Stimulated activated CD8-positive, alpha-beta memory T cell treated with anti-CD3 and anti-CD28 coated beads, Interleukin-4, amount 100 ng/mL, for 4 hours (primary cell): ENCODE measurements around the gene CD160.
"Not testable (repeated sequence)": the region's sequence is repeated elsewhere in the genome, so short reads cannot be mapped to it uniquely, and the experiment has no call there.

Source experiments
- DNase-seq, 2 donors: peaks; one replicate each; pipeline ENCODE4 v3.0.0-alpha.2; 2020; ENCODE audit warnings: low read depth in 2 of 2, low spot score in 1 of 2

CD160 gene

DNA sequence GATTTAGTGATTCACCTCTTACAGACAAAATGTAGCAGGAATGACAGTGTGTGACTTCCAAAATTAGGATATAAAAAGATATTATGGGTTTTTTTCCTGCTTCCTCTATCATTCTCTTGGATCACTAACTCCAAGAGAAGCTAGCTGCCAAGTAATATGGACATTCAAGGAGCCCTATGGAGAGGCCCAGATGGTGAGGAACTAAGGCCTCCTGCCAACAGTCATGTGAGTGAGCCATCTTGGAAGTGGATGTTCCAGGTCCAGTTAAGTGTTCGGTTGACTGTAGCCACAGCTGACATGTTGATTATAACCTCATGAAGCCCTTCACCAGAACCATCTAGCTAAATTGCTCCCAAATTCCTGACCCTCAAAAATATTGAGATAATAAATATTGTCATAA lies 38.8 kb downstream of the CD160 start:
- DNase-seq, result no peak

DNA sequence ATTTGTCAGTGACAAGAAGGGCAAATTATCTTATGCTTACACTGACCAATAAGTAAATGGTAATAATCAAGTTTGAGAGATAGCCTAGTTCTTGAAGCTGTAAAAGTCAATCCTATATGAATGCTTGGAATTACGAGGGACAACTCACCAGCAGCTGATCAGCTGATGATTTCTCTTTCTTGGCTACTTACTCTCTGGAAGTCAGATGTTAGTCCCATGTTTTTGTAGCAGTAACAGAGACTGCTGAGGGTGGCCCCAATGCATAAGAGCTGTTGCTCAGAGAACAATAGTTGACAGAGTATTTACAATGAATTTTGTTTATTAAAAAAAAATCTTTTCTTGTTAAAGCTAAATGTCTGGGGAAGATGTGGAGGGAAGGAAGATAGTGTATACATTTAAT lies 39.3 kb downstream of the CD160 start:
- no peak for DNase-seq

DNA sequence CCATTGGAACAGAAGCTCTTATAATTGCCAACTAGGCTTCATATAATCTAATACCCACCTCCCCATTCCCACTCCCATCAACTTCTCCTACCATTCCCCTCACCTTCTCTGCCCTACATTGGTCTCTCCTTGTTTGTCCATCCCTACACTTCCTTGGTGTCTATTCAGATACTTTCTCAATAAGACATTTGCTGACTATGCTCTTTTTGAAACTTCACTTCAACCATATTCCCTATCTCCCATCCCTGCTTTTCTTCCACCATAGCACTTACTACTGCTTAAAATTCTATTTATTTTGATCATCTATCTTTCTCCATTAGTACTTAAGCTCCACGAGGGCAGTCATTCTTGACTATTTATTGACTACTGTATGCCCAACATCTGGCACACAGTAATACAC lies 40.4 kb downstream of the CD160 start:
- no peak for DNase-seq

DNA sequence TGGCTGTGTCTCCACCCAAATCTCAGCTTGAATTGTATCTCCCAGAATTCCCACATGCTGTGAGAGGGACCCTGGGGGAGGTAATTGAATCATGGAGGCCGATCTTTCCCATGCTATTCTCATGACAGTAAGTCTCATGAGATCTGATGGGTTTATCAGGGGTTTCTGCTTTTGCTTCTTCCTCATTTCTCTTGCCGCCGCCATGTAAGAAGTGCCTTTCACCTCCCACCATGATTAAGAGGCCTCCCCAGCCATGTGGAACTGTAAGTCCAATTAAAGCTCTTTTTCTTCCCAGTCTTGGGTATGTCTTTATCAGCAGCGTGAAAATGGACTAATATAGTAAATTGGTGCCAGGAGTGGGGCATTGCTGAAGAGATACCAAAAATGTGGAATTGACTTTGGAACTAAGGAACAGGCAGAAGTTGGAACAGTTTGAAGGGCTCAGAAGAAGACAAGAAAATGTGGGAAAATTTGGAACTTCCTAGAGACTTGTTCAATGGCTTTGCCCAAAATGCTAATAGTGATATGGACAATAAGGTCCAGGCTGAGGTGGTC lies 41.2 kb downstream of the CD160 start:
- DNase-seq, result not testable (repeated sequence)

DNA sequence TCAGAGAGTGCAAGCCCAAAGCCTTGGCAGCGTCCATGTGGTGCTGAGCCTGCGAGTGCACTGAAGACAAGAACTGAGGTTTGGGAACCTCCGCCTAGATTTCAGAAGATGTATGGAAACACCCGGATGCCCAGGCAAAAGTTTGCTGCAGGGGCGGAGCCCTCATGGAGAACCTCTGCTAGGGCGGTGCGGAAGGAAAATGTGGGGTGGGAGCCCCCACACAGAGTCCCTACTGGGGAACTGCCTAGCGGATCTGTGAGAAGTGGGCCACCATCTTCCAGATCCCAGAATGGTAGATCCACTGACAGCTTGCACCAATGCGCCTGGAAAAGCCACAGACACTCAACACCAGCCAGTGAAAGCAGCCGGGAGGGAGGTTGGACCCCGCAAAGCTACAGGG lies 42.2 kb downstream of the CD160 start:
- DNase-seq, result not testable (repeated sequence)

DNA sequence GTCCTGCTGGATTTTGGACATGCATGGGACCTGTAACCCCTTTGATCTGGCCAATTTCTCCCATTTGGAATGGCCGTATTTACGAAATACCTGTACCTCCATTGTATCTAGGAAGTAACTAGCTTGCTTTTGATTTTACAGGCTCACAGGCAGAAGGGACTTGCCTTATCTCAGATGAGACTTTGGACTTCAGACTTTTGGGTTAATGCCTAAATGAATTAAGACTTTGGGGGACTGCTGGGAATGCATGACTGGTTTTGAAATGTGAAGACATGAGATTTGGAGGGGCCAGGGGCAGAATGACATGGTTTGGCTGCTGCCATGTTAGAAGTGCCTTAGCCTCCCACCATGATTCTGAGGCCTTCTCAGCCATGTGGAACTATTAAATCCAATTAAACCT lies 42.7 kb downstream of the CD160 start:
- DNase-seq, result not testable (repeated sequence)

DNA sequence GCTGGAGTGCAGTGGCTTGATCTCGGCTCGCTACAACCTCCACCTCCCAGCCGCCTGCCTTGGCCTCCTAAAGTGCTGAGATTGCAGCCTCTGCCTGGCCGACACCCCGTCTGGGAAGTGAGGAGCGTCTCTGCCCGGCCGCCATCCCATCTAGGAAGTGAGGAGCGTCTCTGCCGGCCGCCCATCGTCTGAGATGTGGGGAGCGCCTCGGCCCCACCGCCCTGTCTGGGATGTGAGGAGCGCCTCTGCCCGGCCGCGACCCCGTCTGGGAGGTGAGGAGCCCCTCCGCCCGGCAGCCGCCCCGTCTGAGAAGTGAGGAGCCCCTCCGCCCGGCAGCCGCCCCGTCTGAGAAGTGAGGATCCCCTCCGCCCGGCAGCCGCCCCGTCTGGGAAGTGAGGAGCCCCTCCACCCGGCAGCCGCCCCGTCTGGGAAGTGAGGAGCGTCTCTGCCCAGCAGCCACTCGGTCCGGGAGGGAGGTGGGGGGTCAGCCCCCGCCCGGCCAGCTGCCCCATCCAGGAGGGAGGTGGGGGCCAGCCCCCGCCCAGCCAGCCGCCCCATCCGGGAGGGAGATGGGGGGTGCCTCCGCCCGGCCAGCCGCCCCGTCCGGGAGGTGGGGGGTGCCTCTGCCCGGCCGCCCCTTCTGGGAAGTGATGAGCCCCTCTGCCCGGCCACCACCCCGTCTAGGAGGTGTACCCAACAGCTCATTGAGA lies 45.1 kb downstream of the CD160 start:
- not testable (repeated sequence) for DNase-seq

DNA sequence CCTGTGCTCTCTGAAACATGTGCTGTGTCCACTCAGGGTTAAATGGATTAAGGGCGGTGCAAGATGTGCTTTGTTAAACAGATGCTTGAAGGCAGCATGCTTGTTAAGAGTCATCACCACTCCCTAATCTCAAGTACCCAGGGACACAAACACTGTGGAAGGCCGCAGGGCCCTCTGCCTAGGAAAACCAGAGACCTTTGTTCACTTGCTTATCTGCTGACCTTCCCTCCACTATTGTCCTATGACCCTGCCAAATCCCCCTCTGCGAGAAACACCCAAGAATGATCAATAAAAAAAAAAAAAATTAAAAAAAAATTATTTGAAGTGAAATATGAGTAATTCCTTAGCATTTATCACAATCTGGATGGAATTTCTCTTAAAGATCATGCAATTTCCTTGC lies 45.8 kb downstream of the CD160 start:
- not testable (repeated sequence) for DNase-seq

DNA sequence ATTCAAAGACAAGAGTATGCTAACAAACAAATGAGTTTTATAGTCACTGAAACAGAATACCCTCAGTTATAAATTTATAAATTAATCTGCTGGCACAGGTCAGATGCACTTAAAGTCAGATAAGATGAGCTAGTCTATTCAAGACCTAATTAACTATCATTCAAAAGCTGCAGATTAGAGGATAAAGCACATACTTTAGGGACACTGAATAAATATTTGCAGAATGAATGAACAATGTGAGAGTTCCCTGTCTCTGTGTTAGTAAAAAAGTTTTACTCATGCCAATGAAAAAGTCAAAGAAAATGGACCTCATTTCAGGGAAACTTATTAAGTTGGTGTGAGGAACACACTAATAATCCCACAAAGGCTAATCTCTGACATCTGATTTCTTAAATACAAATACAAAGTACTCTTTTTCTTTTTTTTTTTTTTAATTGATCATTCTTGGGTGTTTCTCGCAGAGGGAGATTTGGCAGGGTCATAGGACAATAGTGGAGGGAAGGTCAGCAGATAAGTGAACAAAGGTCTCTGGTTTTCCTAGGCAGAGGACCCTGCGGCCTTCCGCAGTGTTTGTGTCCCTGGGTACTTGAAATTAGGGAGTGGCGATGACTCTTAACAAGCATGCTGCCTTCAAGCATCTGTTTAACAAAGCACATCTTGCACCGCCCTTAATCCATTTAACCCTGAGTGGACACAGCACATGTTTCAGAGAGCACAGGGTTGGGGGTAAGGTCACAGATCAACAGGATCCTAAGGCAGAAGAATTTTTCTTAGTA lies 46.5 kb downstream of the CD160 start:
- not testable (repeated sequence) for DNase-seq

DNA sequence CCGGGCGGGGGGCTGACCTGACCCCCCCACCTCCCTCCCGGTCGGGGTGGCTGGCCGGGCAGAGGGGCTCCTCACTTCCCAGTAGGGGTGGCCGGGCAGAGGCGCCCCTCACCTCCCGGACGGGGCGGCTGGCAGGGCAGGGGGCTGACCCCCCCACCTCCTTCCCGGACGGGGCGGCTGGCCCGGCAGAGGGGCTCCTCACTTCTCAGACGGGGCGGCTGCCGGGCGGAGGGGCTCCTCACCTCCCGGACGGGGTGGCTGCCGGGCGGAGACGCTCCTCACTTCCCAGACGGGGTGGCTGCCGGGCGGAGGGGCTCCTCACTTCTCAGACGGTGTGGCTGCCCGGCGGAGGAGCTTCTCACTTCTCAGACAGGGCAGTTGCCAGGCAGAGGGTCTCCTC lies 47.6 kb downstream of the CD160 start:
- not testable (repeated sequence) for DNase-seq

DNA sequence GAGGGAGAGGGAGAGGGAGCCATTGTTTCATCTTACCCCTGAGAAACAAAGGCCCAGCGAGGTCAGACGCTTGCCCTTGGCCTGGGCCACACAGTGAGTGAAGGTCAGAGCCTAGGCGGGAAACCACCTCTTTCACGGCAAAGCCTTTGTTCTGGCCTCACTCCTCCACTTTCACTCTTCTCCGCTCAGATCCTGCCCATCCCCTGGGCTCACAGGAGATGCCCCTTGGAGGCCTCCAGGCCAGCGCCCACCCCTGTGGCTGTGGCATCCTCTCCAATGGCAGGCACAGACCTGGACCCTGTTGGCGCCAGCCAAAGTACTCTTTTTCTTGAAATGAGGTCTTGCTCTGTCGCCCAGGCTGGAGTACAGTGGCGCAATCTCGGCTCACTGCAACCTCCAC lies 48.7 kb downstream of the CD160 start:
- DNase-seq, result not testable (repeated sequence)

DNA sequence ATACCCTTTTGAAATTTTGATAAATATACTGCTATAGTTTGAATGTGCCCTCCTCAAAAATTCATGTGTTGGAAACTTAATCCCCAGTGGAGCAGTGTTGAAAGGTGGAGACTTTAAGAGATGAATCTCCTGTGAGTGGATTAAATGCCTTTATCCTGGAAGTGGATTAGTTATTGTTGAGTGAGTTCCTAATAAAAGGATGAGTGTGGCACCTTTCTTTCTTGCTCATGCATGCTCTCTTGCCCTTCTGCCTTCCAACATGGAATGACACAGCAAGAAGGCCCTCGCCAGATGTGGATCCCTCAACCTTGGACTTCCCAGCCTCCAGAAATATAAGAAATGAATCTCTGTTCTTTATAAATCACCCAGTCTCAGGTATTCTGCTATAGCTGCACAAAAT lies 51.8 kb downstream of the CD160 start:
- no peak for DNase-seq

DNA sequence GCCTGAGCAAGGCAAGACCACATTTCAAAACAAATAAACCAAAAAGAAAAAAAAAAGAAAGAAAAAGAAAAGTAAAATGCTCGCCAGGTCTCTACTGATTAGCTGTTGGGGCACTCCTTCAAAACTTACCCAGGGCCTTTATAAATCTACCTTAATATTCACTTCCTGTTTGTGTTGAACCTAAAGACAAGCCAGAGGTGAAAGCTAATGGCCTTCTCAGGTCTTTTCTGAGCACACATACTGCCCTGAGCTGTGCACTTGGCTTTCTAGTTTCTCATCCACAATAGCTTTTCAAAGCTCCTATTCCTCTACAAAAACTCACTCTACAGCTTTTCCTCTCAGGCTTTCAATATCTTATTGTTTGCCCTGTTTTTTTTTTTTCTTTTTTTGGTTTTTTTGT lies 54.1 kb downstream of the CD160 start:
- no peak for DNase-seq

DNA sequence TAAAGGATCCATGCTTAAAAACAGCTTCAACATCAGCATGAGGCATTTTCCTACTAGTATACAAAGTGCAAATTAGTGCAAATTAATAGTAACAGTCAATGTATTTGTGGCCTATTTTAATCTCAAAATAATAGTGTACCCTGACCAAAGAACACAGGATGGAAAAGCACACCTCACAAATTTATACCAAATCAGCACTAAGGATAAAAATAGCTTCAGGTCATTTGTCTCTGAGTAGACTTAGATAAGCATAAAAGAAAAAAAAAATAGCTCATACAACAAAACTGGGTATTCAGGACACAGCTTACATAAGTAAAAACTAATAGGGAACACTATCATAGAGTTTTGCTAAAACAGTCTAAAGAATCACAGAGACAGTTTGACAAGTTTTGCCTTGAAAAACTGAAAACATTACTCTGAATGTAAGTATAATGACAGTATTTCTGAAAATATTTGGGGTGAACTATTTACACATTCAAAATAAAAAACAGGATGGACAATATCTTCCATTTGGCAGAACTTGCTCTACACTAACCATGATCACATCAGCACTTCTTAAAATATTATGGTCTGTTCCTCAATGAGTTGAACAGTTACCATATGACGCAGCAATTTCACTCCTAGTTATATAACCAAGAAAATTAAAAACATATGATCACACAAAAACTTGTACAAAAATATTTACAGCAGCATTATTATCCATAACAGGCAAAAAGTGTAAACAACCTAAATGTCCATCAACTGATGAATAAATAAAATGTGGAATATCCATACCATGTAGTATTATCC lies 58.3 kb downstream of the CD160 start:
- DNase-seq, result no peak

DNA sequence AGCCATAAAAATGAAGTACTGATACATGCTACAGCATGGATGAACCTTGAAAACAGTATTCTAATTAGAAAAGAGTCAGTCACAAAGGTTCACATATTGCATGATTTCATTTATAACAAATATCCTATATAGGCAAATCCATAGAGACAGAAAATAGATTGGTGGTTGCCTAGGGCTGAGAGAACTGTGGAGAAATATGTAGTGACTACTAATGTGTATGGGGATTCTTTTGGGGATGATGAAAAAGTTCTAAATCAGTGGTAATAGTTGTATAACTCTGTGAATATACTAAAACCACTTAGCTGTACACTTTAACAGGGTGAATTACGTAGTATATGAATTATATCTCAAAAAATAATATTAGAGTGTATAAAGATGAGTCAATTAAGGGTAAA lies 58.8 kb downstream of the CD160 start:
- DNase-seq, result no peak

DNA sequence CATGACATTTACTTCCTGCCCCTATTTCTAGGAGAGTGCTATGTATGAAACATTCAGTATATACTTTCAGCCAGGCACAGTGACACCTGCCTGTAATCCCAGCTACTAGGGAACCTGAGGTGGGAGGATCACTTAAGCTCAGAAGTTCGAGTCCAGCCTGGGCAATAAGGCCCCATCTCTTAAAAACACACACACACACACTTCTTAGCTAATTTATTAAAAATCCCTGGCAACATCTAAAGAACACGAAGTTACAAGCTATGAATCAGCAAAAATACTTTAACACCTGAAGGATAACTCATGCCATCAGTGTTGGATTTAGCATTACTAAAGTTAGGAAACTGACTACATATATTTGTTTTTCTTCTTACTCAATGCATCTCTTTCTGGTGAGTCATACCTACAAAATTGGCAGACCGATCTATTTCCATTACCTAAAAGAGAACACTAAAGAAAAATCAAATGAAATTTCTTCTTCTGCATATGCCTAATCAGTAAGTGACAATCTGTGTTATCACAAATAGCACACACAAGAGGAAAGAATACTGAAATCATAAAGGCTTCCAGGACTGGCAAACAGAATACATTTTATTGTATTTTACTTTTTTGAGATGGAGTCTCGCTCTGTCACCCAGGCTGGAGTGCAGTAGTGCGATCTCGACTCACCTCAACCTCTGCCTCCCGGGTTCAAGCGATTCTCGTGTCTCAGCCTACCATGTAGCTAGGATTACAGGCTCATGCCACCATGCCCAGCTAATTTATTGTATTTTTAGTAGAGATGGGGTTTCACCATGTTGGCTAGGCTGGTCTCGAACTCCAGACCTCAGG lies 63.2 kb downstream of the CD160 start:
- no peak for DNase-seq

DNA sequence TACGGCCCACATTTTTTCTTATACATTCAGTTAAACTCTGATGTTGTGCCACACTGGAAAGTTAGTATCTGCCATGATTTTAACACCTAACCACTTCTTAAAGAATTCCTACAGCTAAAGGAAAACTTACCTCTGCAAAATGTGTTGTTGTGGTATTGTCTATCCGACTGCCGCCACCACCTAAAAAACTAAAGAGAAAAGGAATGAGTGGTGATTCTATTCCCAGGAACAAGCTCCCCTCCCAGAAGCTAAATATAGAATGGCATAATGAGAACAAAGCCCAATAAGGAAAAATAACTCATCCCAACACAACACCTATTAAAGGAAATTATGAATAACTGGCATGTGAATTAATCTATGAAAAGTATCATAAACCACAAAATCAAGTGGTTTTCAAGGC lies 65.1 kb downstream of the CD160 start:
- no peak for DNase-seq

DNA sequence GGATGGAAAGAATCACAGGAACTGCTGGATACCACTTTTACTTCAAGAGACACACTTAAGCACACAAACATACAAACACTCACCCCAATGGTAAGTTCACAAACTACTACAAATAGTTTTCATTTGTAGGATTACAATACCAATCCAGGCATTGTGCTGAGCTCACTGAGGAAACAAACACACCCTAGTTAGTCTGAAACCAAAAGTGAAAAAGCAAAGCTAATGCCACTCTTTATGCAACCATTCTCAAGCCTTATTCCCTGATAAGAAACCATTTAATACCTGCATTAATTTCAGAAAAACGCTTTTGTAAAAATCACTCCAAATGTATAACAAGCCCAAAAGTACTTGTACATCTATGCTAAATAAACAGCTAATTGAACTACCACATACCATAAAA lies 66.2 kb downstream of the CD160 start:
- no peak for DNase-seq

DNA sequence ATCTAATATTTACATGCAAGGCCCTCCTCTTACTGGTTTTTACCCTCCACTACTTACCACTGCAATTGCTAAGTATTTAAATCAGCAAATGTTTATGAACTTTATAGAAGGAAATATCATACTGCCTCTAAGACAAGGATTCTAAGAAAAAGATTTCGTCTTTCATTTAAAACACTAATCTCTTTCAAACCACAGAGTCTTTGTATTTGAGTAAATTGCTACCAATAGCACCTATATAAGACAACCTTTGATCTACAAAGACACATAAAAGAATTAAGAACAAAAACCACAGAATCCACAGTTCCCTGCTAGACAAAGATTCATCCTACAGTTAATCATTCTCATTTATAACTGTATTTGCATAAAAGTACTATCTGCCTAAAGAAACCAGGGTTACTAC lies 67.0 kb downstream of the CD160 start:
- no peak for DNase-seq

DNA sequence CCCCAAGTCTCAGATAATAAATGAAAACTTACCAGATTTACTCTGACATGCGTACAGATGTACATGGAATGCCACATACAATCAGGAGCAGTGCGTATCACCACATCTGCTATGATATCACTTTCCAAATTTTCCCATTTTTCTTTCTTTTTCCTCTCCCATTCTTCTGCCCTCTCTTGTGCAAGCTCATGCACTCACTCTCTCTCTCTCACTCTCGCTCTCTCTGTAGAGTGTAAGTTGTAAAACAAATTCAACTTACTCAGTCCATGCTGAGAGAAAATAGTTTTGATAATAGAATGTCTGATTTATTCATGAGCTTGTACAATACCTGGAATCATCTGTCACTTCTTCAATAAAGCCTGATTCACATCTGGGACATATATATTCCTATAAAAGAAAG lies 69.3 kb downstream of the CD160 start:
- no peak for DNase-seq
